NCI-H526 (cell line): ENCODE measurements around the gene DBNDD1.

ENCODE experiments used
- DNase-seq, 2 experiments: peaks; one replicate each; lab custom pipeline; 2025; lab: John Stamatoyannopoulos, UW

The DBNDD1 gene

DNA sequence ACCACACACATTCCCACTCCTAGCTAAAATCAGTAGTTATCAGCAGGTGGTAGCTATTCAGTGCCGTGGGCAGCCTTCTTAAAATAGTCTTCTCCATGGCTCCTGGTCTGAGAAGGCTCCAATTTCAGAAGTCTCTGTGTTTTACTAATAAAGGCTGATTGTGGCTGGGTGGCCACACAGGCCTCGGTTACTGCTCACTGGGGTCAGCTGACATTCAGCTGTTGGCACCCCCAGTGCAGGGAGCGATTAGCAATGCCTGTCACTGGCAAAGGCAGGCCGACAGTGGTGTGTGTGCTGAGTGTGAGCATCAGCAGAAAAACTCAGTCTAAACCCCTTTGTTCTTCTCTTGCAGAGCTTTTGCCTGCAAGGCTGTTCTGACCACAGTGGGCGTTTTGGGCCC is 16.6 kb upstream of the DBNDD1 start:
- DNase-seq: no peak

DNA sequence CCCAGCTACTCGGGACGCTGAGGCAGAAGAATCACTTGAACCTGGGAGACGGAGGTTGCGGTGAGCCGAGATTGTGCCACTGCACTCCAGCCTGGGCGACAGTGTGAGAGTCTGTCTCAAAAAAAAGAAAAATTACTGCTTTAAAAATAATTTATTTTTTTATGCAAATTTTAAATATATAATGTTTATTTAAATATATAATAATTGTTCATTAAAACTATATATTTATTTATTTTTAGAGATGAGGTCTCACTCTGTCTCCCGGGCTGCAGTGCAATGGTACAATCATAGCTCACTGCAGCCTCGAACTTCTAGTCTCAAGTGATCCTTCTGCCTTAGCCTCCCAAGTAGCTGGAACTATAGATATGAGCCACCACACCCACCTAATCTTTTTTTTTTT is 15.2 kb upstream of the DBNDD1 start:
- DNase-seq: no peak

DNA sequence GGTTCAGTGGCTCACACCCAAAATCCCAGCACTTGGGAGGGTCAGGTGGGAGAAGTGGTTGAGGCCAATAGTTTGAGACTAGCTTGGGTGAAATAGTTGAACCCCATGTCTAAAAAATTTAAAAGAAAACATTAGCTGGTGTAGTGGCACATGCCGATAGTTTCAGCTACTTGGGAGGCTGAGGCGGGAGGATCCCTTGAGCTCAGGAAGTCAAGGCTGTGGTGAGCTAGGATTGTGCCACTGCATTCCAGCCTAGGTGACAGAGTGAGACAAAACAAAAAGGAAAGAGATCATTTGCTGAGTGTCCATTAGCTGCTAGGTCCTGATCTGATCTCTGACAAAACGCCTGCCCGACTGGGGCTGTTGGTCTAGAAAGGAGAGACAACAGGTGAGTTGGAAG is 14.1 kb upstream of the DBNDD1 start:
- no peak for DNase-seq

DNA sequence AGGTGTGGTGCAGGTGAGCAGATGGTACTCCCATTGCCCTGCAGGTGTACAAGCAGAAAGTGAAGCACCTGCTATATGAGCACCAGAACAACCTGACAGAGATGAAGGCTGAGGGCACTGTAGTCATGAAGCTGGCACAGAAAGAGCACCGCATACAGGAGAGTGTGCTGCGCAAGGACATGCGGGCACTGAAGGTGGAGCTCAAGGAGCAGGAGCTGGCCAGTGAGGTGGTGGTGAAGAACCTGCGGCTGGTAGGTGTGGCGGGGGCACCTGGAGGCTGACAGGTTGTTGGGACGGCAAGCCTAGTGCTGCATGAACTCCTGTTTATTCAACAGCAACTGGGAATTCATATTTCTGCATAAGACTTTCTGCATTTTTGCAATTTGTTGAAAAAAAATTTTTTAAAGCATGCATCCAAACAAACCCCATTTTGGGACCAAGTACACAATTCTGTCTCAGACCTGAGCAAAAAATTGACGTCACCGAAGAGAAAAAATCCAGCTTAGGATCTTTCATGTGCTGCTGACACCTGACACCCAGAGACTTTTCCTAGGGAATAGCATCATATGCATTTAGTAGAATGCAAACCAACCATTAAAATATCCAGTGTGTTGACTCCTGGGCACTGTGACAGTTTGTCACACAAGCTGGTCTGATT is 13.5 kb upstream of the DBNDD1 start:
- no peak for DNase-seq

DNA sequence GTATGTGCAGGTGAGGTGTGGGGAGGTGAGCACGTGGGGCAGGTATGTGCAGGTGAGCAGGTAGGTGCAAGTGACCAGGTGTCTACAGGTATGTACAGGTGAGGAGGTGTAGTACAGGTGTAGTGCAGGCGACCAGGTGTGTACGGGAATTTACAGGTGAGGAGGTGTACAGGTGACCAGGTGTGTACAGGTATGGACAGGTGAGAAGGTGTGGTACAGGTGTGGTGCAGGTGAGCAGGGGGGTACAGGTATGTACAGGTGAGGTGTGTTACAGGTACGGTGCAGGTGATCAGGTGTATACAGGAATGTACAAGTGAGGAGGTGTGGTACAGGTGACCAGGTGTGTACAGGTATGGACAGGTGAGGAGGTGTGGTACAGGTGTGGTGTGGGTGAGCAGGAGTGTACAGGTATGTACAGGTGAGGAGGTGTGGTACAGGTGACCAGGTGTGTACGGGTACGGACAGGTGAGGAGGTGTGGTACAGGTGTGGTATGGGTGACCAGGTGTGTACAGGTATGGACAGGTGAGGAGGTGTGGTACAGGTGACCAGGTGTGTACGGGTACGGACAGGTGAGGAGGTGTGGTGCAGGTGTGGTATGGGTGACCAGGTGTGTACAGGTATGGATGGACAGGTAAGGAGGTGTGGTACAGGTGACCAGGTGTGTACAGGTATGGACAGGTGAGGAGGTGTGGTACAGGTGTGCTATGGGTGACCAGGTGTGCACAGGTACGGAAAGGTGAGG is 12.8 kb upstream of the DBNDD1 start:
- no peak for DNase-seq

DNA sequence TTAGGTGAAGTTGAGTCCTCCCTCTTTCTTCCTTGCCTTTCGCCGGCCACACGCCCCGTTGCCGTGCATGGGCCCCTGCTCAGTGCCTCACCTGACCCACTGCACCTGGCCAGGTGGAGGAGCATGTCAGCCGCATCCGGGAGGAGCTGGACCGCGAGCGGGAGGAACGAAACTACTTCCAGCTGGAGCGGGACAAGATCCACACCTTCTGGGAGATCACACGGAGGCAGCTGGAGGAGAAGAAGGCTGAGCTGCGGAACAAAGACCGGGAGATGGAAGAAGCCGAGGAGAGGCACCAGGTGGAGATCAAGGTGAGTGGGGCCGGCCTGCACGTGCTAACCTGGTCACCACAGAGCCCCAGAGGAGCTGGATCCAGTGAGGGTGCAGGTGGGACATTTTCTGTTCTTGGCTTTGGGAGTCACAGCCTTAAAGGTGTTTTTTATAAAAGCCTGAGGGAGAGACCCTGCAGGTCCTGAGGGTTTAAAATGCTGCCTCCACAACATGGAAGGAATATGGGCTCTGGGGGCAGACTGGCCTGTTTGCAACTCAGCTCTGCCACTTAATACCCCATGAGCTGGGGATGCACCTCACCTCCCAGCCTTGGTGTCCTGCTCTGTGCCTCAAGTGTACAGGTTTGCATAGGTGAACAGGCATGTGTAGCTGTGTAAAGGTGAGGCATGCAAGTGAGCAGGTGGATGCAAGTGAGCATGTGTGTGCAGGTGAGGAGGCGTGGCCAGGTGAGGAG is 12.1 kb upstream of the DBNDD1 start:
- no peak for DNase-seq

DNA sequence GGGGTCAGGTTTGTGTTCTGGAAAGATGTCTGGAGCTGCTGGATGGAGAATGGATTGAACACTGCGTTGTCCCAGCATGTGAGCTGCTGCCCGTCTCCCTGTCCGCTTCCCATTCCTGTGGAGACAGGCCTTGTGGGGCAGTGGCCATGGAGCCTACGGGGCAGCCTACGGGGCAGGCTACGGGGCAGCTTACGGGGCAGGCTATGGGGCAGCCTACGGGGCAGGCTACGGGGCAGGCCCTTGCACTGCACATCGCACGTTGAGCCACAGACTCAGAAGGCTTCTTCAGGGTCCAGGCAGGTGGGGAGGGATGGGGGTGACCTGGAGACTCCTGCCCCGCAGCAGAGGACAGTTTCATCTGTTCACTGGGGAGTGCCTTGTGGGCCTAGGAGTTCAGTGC is 9.7 kb upstream of the DBNDD1 start:
- no peak for DNase-seq

DNA sequence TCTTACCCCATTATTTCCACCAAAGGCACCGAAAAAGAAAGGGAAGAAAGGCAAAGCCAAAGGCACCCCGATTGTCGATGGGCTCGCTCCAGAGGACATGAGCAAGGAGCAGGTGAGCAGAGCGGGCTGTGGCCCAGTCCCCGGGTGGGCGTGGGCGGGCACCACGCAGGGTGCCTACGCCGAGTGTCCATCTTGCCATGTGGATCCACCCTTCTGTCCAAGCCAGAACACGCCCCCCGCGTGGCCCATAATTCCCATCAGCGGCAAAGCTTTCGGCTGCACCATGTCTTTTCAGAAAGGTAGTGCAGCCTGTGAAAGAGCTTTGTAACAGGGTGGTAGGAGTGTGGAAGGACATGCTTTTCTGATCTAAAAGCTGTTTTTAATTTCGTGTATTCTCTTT is 8.4 kb upstream of the DBNDD1 start:
- no peak for DNase-seq

DNA sequence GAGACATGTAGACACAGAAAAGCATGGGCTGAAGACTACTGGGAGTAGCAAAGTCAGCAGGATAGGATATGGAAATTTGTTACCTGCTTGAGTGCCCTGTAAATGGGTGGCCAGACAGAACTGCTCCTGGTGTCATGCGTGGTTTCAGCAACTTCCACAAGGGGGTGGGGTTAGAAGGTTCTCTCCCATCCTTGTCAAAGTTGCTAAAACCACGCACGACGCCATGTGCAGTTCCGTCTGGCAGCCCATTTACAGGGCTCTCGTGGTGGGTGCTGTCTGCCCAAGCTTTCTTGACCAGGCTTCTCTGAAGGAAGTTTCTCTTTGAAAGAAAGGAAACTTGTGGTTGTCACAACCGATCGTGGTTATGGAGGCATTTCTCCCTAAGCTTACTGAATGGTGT is 6.9 kb upstream of the DBNDD1 start:
- DNase-seq: no peak

DNA sequence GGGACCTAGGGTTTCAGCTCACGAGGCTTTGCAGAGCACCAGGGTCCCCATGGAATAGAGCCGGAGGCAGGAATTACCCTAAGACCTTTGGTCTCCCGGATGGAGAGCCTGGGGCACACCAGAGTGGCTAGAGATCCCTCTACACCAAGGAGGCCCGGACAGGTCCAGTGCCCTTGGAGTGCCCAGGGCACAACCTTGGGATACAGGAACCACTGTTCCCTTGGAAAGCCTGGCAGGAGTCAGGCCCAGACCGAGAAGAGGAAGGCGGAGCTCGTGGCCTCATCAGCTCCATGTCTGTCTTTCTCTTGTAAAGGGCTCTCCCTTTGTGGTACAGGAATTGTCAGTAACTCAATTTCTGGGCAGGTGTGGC is 3.8 kb upstream of the DBNDD1 start:
- DNase-seq: no peak

DNA sequence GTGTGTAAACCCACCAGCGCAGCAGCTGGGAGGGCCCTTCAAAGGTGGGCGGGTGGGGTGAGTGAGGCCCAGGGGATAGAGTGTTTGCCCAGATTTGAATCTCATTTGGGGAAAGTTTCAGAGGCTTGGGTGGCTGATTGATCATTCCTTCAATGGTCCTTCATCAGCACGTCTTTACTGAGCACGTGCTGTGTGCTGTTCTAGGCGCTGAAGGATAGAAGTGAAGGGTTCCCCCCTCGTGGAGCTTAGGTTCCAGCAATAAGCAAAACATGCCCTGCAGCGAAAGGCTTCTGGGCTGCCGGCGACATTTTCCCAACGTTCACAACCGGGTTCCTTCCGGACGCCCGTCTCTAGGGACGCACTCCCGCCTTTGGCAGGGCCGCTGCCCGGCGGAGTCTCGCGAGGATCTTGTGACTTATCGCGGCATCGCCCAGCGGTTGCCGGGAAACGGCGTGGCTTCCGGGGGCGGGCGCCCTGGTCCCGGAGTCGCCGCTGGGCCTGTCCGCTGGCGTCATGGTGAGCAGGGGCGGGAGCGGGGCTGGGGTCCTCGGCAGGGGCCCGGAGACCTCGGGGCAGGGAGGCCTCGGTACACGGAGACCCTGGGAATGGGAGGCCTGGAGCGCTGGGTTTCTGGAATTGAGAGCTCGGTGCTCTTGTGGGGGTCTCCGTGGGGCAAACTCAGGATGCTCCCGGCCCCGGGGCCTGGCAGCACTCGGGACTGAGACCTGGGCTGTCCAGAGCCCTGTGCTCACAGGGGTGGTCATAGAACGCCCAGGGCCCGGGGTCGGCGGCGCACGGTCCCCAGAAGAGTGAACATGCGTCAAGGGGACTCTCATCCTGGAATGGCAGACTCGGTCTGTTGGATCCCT is 3.2 kb upstream of the DBNDD1 start:
- peak; percentile 70 to 96 for DNase-seq

DNA sequence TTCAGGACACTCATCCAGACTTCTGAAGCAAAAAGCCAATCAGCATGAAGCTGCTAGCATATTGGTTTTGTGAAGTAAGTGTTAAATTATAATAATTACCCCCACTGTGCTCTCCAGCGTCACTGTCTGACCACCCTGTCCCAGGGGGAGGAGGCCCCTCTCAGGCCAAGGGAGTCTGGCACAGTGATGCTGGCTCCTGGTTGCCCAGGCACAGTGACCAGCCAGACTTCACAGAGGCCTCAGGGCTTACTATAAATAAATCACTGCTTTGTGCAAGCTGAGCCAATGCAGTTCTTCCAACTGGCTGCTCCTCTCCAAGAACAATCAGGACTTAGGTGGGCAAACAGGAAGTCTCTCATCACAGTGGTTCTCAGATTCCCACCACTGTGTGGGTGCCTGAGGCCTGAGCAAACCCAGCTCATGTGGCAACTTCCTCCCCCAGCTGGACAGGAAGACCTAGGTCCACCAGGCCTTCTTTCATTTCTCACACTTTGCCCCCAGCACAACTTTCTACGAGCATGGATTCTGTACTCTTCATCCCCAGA is 1.7 kb upstream of the DBNDD1 start:
- no peak for DNase-seq

DNA sequence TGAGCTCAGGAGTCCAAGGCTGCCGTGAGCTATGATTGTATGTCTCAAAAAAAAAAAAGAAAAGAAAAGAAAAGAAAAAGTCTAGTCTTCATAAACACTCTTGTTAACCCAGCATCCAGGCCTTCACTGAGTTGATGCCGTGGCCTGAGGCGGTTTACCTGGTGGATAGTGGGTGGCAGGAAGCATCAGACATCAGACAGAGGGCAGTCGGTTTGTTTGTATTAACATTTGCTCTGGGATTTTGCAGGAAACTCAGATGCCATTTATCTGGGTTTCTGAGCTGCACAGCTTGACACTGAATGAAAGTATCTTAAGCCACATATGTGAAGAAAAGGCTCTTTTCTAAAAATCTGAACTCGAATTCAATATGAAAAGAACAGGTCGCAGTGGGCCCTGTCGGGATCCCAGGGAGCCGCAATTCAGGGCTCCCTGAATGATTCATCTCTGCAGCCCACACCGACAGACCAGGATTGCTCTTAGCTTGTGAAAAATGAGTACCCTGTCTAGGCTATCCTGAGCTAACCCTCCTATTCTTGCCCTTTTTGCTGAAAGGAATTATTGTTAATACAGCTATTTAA is 1.1 kb upstream of the DBNDD1 start:
- DNase-seq: peak in 1 of 2 experiments; percentile 44

DNA sequence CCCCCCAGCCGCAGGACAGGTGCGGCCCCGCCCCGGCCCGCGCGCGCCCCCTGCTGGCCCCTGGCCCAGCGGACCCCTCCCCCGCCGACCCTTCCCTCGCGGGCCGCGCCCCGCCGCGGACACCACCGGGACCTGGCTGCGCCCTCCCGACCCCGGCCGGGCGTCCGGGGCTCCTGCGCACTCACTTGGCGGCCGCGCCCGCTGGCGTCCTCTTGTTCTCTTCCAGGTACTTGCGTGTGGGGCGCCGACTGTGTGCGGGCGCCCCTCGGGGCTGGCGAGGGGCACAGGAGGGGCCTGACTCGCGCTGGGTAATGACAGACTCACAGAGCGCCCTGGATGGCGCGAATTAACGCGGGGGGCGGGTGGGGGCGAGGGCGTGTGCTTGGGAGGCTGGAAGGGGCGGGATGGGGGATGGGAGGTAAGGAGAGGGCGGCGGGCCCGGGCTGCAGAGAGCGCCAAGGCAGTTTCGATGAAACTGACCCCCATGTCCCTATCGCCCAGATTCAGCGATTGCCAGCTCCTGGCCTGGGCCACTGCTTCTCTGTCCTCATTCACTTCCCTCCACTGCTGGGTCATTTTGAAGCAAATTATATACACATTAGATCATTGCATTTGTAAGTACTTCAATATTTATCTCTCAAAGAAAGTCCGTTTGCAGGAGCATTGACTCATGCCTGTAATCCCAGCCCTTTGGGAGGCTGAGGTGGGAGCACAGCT is 445 bp upstream of the DBNDD1 start:
- DNase-seq: peak; percentile 69 to 89

DNA sequence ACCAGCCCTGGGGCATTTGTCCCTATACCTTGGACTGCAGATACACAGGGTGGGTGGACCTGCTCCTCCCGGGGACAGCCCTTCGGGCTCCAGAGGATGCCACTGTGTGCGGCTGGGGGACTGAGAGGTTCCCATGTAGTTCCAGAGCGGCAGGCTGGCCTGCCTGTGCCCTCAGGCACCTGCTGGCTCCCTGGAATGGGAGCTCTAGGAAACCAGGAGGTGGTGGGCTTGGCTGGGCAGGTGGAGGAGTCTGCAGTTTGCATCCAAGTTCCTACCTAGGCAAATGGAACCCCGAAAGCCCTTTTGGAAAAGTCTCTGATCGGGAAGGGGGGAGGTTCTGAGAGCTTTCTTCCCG is 982 bp downstream of the DBNDD1 start:
- peak; percentile 27 to 59 for DNase-seq

DNA sequence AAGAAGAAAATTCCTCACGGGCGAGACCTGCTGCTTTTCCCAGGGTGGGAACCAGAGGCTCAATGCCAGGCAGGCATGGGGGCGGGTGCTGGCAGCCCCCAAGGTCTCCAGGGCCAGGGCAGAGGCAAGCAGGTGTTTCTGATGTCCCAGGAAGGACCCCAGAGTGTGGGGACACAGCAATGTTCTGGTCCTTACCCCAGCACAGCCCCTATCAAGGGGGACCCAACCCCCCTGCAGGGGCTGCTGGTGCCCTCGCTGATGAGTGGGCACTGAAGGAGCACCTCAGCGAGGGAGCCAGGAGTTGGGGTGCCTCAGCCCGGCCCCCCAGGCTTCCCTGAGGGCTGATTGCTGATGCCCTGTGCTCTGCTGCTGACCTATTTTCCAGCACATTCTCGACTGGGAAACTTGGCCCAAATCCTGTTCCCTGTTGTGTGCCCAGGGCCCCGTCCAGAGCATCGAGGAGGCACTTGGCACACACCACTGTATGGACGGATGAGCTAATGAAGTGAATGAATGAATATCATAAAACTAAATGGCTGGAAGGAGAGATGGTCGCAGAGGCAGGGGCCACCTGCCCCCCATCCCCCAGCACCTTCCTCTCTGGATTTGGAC is 2.8 kb downstream of the DBNDD1 start:
- no peak for DNase-seq

DNA sequence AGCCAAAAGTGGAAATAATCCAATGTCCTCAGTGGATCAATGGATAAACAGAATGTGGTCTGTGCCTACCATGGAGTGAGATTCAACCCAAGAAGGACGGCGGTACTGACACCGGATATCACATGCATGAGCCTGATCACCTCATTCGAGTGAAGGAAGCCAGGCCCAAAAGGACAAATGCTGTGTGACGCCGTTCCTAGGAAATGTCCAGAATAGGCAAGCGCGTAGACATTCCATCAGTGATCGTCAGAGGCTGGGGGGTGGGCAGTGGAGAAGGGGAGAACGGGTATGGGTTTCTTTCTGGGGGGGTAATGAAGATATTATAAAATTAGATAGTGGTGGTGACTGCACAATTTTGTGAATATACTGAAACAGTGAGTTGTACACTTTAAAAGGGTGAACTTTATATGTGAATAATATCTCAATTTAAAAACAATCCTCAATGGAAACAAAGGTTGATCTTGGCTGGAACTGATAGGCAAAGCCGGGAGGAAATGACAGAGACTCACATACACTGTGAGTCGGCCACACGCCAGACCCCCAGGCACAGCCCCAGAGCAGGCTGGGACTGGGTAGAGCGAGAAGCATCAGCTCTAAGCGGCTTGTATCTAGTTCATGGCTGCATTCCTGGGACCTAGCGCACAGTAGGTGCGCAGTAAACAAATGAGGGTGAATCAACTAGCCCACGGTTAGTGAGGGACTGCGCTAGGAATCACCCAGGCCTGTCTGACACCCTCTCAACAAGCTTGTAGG is 3.5 kb downstream of the DBNDD1 start:
- no peak for DNase-seq

DNA sequence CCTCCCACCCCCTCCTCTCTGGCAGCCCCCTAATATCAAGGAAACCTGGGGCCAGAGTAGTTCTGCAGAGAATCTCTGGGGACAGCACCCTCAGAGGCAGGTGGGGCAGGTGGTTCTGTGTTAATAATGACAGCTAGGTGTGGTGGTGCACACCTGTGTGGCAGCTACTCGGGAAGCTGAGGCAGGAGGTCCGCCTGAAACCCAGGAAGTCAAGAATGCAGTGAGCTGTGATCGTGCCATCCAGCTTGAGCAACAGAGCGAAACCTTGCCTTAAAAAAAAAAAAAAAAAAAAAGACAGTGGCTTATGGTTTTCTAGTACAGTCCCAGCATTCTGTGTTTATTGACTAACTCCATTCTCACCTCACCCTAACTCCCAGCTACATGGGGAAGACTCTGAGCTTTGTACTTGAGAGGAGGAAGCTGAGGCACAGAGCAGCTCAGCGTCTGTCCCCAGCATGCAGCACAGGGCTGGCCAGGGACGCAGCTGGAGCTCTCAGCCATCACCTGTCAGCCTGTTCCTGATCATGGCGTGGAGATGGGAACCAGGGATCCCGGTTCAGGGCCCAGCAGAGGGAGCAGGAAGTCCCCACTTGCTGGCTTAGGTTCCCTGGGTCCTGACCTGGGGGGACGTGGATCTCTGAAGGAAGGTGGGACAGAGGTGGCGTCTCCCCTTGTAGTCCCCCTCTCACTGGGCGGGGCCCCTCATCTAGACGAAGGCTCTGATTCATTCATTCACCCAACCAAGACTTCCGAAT is 6.1 kb downstream of the DBNDD1 start:
- DNase-seq: no peak

DNA sequence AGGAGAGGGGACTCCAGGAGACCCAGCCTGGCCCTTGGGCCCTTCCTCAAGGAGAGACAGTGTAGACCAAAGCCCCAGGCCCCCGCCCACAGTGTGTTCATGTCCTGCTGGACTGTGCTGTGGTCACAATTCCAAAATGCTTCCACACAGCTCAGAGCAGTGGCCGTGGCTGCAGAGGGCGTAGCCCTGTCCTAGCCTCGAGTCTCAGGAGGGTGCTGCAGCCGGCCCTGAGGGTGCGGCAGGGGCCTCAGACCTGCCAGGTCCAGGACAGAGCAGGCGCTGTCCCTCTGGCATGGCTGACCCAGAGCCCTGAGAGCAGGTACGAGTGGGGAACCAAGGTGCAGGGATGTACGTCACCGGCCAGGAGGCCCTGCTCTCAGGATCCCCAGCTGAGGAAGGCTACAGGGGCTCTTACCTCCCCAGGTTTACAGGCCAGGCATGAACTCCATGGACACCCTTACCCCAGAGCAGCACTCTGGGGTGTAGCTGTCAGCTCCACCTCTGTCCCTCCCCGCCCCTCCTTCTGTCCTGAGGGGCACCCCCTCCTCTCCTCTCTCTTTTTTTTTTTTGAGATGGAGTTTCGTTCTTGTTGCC is 7.3 kb downstream of the DBNDD1 start:
- DNase-seq: no peak
